DMS153 treated with DMSO at 0.1 percent for 48 hours (cell line): ENCODE data around the gene PIWIL1.

Source experiments
- DNase-seq: peaks from one replicate; lab custom pipeline; 2025; ENCODE audit not compliant: unreplicated experiment; lab: John Stamatoyannopoulos, UW

Gene PIWIL1

DNA sequence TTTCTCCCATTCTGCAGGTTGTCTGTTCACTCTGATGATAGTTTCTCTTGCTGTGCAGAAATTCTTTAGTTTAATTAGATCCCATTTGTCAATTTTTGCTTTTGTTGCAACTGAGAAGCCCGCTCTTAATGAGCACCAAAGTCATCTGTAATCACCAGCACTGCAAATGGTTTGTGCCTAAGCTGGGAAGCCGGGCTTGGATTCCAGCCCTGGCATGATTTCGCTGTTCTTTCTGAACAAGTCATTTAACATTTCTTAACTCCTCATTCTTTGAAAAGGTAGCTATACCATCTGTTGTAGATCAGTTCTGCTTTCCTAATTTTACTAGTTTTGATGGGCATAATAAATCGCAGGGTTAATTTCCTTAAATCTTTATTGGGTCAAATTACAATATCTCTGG is 32.1 kb downstream of the PIWIL1 start:
- no peak for DNase-seq

DNA sequence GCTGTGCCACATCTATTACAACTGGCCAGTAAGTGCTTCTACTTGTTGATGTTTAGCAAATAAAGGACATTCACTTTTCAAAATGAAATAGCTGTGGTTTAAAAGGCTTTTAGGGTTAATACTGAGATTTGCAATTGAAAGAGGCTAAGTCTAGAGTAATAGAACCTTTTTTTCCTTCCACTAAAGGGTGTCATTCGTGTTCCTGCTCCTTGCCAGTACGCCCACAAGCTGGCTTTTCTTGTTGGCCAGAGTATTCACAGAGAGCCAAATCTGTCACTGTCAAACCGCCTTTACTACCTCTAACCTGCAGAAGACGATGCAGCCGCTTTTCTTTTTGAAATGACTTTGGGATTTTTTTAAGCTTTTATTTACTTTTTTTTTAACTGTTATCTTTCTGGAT is 33.6 kb downstream of the PIWIL1 start:
- DNase-seq = no peak

DNA sequence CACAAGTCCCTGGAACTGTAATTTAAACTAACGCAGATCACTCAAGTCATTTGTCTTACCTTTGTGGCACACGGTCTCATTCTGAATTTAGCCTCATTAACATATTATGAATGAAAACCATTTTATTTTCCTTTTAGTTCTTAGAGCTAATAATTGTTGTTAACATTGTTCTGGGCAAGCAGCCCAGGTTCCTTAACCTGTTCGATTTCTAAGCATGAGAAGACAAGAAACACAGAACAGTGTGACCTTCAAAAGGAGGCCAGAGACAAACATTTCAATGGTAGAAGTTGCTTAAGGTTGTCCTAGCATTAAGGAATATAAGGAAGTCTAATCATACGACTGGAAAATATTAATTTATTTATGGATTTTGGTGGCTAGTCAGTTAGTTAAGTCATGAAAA is 35.2 kb downstream of the PIWIL1 start:
- no peak for DNase-seq

DNA sequence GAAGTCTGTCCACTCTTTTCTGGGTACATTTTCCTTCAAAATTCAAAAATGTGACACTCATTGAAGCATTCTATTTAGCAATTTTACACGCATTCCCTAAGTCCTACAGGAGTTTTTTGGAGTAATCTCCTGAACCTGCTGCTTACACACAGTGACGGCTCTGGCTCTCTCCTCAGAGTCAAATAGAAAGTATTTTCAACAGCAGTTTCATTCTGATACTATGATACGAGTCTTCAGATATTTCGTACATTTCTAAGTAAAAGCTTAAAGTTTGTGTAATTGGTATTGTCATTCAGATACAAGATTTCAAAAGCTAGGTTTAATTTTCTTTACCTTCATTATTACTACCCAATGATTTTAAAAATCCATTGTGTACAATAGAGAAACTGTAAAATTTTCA is 36.4 kb downstream of the PIWIL1 start:
- DNase-seq = no peak

DNA sequence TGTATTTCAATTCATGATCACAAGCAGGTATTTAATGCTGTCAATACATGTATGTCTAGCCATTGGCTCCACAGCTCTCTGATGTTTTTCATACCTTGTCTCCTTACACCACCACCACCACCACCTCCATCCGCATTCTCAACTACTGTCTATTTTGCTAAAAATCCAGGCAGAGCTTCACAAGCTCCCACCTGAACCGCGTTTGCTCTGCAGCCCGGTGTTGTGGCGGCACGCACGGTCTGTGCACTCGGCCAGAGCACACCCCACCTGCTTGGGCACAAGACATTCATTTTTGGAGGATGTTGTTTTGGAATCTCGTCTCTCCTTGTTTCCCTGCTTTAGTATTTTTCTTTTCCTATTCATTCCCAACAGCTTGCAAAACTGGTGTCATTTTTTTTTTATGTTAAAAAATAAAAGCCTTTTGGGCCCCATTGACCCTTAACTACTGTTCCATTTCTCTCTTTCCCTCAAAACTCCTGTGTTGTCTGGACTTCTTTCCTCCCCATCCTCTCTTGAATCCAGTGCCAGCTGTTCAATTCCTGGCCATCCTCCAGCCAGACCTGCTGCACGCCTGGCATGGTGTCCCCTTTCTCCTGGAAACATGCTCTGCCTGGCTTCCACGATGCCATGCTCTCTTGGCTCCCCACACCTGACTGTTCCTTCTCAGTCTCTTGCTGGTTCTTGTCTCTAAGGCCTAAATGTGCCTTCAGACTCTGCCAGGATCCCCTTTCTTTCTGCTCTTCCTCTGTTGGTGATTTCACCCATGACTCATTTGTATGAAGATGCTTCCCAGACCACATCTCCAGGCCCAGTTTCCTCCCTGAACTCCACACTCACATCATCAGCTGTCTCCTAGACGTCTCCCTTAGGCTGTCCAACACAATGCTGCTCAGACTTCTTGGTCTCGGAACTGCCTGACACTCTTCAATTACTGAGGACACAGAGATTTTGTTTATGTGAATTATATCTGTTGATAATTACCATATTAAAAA is 37.9 kb downstream of the PIWIL1 start:
- DNase-seq = no peak

DNA sequence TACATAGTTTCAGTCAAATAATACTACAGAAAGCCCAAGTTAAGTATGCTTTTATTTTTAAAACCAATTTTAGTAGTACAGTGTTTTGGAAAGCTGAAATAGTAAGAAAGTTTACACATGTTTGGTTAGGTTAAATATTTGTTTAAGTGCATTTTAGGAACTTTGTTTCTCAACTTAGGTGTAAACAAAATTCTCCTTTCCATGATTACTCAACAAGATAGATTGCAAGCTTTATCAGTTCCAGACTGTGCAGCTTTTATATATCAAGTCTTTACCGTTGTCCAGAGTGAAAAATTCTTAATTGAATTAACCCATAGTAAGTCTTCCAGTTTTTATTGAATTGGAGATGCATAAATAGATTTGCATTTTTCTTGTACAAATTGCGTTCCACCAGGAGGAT is 45.1 kb downstream of the PIWIL1 start:
- DNase-seq = no peak

DNA sequence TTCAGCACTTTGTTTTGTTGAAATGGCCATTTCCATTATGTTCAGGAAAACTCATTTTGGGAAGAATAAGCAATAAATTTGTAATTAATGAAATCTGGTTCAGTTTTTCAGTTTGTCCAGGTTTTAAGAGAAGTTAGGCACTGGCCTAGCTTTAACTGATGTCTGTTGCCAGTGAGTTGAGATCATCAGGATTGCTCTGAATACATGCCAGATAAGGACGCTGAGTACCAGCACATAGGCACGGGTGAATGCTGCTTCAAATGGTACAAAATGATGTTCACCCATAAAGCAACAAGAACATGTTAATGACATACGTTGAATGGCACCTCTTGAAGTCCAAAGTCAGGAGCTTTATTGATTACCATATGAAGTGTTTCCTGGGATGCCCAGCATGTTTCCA is 46.5 kb downstream of the PIWIL1 start:
- DNase-seq = no peak

DNA sequence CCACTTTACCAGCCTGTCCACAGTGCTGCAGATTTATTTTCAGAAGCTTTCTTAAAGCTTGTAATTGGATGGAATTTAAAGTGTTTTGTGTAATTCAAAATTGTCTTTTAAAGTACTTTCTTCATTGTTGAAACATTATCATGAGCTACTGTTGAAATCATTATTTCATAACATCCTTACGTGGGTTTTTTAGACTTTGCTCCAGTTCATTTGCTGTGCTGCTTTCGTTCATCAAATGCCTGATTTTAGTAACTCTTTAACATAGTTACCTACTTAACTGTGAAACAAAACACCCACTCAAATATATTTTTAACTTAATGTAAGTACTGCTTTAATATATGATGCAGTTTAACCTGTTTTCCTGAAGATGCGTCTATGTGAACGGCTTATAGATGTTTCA is 47.5 kb downstream of the PIWIL1 start:
- no peak for DNase-seq

DNA sequence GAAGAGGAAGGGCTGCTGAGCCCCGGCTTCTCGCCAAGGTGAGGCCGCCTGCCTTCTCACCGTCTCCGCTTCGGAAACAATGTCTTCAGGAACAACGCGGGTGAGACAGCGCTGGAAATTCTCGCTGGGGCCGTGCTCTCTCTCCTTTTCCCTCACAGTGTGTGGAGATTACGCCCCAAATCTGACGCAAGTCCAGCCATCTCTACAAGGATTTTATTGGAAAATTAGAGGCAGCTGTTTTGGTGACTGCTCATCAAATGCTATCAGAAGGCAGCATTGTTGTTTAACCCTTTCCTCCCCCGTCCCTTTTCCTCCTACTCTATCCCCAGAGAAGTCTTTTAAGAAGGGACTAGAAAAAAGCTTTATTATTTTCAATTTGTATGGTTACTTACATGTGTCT is 53.5 kb downstream of the PIWIL1 start:
- no peak for DNase-seq

DNA sequence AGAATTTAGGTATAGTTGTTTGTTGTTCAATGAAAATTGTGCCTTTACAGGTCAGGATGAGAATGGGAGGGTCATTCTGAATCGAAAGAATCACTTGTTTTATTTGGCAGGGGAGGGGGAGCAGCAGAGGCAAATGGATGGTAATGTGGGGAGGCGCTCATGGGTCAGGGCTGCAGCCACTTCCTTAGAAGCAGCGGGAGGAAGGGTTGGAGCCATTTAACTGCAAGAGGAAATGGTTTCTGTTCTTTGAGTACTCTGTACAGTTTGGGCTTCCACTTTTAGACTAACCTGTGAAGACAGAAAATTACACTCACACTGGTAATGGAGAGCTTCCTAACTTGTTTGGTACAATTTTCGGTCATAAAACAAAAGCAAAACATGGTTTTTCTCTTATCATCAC is 57.2 kb downstream of the PIWIL1 start:
- DNase-seq = no peak

DNA sequence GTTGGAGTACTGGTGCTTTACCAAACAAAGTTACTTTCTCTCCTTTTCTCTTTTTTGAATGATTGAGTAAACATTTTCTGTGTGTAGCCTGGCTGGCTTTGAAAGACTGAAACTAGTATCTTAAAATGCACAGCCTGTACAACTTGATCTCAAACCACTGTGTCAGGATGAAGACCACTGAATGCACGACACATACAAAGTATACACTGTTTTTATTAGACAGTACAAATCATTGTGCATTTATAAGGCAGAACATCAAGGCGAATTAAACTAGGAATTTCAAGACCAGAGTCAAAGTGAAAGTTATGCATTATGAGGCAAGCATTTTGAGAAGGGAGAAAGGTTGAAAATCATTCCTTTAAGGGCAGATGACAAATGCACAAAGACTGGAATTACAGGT is 59.0 kb downstream of the PIWIL1 start:
- no peak for DNase-seq

DNA sequence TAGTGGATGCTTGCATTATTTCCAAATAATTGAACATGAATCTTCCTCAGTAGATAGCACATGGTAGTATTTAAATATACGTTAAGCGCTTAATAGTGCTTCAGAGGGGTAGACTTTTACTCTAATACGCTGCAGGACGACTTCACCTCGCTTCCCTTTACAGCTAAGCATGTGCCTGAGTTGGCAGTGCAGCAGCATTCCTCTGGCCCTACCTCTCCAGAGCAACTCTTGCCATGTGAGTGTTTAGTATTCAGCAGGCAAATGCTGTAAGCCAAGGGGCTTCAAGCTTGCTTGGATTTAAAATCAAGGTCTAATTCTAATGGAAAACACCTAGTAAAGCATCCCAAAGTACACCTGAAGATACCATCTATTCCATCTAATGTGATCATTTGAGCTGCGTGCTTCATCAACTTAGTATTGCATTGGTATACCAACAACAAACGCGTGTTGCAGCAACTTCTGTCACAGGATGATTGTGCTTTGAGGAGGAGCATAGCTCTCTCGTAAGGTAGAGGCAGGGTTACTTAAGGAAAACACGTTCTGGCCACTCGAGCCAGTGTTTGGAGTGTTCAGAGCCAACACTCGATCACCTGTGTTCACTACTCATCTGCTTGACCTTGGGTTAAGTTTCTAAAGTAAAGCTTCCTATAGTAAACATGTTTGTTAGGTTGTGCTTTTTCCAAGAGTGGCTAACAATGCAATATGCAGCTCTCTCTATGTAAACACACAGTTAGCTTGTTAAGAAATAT is 60.6 kb downstream of the PIWIL1 start:
- no peak for DNase-seq

DNA sequence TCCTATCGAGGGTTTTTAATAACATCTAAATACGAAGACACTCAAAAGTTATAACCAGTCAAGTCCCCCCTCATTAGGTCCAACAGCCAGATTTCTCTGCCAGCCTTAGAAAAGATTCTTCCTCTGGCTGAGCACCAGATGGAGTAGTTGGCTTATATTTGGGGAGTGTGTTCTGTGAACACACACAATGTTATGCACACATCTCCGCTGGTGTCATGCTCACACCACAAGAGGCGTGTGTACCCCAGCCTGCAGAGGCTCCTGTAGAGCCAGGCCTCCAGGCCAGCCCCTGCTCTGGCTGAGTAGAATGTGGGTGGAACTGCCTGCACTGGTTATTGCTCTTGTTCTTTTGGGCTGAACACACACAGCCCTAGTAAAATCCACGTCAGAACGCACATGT is 64.0 kb downstream of the PIWIL1 start:
- DNase-seq = no peak

DNA sequence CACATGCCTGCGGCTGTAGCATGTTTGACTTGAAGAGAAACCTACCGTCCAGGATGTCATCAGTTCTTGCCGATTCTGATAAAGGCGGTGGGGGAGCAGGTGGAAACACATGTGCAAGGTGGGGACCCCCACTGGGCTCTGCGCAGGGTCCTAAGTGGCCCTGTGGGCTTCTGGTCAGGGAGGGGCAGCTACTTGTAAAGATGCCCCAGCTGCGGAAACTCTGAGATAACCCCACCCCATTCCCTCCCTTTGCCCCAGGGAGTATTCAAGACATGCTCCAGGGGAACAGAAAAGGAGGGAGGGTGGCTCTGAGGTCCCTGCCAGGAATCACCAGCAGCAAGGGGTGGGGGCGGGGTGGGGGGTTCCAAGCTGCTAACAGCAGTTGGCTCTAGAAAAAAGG is 67.6 kb downstream of the PIWIL1 start:
- DNase-seq = no peak

DNA sequence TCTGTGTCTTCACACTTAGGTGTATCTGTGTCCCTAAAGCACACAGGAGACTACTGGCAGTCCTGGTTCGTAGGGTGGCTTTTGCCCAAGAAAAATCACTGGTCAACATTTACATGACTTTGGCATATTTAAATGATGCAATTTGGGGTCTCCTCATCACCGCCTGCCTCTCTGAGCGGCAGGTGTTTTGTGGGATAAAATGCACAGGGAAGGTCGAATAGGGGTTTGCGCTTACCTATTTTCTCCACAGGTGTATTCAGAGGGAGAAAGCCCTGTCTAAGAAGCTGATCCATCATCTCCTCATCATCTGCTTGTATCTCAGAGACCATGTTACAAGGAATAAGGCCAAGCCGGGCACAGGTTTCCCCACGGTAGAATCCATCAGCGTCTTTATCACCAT is 74.7 kb downstream of the PIWIL1 start:
- no peak for DNase-seq

DNA sequence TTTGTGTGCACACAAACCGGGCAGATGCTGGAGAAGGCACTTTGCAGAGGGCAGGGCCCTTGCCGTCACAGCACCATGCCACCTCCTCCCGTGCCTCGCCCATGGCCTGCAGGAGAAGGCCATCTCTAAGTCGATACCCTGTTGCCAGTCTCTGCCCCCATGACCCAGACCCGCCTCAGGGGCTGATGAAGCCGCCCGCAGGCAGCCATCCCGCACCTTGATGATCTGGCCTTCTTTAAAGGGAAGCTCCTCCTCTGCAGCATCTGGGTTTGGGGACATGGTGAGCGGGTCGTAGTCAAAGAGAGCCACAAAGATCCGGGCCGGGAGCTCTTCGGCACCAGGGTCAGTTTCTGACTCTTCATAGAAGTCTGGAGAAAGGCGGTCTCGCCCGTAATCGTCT is 76.2 kb downstream of the PIWIL1 start:
- DNase-seq = no peak

DNA sequence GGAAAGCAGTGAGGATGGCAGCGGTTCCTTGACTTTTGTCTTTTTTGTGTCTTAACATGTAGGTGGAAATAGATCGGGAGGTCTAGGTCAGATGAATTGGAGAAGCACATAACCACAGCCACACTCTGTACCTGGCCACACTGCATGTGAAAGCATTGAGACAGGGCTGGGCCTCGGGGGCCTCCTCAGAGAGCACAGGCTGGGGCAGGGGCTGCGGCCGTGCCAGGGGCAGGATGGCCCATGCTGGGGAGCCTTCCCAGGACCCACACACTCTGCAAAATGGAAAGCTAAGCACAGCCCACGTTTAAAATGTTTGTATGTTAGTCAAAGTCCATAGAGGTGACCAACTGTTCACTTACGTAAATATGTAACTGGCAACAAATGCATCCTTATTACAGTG is 76.7 kb downstream of the PIWIL1 start:
- DNase-seq = no peak

DNA sequence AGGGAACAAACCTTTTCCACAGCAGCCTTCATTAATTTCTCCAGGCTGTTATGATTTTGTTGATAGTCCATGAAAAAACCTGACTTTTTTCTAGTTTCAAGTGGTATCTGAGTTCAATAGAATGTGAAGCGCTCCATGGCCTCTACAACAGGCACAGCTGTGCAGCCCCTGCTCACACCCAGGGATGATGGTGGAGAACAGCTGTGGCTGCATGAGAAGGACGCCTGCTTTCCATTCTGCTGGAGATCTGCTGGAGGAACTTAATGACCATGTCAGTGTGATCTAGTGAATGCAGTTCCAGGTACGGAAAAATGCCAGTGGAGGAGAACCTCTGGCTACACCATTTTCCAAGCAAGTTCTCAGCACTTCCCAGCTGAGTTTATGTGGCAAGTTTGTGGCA is 80.6 kb downstream of the PIWIL1 start:
- no peak for DNase-seq

DNA sequence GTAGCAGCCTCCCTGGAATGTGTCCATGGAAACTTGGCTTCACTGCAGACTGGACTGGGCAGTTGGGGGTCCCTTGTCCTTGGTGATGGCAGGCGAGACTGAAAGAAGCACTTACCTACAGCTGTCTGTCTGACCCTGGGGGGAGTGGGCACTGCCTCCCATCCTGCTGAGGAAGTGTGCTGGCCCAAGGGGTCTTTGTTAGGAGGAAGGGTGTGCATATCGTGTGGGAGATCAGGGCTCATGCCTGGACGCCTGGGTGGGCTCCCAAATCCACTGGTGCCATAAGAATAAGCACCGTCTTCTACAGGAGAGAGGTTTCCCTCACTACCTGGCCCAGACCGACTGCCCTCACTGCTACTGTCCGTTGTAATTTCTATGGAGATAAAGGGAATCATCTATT is 81.4 kb downstream of the PIWIL1 start:
- no peak for DNase-seq

DNA sequence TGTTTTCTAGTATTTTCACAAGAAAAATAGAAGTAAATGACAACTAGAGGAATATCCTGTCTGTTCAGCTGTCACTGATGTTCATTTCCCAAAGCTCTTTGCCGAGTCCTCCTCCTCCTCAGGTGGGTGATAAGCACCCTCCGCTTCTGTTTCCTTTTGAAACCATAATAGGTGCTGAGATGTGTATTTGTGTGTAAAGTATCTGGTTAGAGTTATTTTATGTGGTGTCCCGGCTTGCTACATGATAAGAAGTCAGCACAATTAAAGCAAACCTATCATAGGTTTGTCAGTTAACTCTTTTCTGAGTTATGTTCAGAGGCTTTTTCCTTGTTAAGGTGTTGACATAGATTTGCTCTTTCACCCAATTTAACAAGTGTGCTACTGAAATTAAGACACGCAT is 82.4 kb downstream of the PIWIL1 start:
- DNase-seq = no peak

DNA sequence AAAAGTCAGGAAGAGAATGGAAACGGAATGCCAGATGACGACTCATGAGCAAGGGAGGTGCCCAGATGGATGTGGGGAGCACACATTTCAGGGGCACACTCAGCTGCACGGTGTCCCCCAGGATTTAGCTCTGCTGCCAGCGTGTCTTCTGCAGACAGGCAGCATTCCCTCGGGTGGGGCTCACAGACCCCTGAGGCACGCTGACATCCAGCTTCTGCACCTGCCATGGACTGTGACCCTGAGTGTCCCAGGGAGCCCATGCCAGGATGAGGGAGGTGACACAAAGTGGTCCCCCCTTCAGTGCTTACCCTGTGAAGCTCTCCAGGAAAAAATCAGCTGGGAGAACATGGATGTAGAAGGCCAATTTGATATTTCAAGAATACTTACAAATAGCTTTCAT is 84.2 kb downstream of the PIWIL1 start:
- DNase-seq = no peak
